Activated naive CD4-positive, alpha-beta T cell treated with anti-CD3 and anti-CD28 coated beads, Interleukin-2, amount 10 ng/mL, durations not matched to agents 7 days and 5 days (primary cell): ENCODE results near the gene ZNF202.

ENCODE experiments used
- CTCF ChIA-PET: fragments of 350-600 bp; sonication (Branson Sonifier 250); formaldehyde crosslinking; loops from one replicate; lab custom pipeline; 2021; ENCODE audit warnings: antibody characterized with exemption; lab: Charles Lee
- DNase-seq: peaks from one replicate; pipeline ENCODE4 v3.0.0-alpha.2; 2020
- H3K27ac Mint-ChIP-seq: one replicate; pipeline ENCODE4 v1.8.0; 2021; ENCODE audit warnings: mild to moderate bottlenecking, moderate library complexity, mixed read lengths
- H3K27me3 Mint-ChIP-seq: one replicate; pipeline ENCODE4 v1.8.0; 2021; ENCODE audit warnings: mild to moderate bottlenecking, mixed read lengths
- H3K36me3 Mint-ChIP-seq: one replicate; pipeline ENCODE4 v1.8.0; 2021; ENCODE audit warnings: mixed read lengths
- H3K4me1 Mint-ChIP-seq: one replicate; pipeline ENCODE4 v1.8.0; 2021; ENCODE audit warnings: mixed read lengths
- H3K4me3 Mint-ChIP-seq: one replicate; pipeline ENCODE4 v1.8.0; 2021; ENCODE audit warnings: mild to moderate bottlenecking, moderate library complexity, mixed read lengths
- H3K9me3 Mint-ChIP-seq: one replicate; pipeline ENCODE4 v1.8.0; 2021; ENCODE audit warnings: mixed read lengths

Gene ZNF202

GRCh38 chr11:123683428-123684170, 57.9 kb downstream of the ZNF202 start:
- Mint-ChIP-seq H3K9me3 (no peaks in the 10 kb centered on the region), H3K27ac (no peak overlapping the region), H3K27me3 (peaks cover 10% of the 10 kb centered on the region), H3K4me1 (peaks cover 12% of the 10 kb centered on the region), H3K36me3 (no peaks in the 10 kb centered on the region), H3K4me3 (no peak overlapping the region)
- CTCF ChIA-PET, result no interaction called here
- DNase-seq, result no peak

GRCh38 chr11:123682696-123683410, 58.6 kb downstream of the ZNF202 start:
- Mint-ChIP-seq H3K36me3 (no peaks in the 10 kb centered on the region), H3K27me3 (peaks cover 10% of the 10 kb centered on the region), H3K4me1 (peaks cover 12% of the 10 kb centered on the region), H3K4me3 (no peak overlapping the region), H3K9me3 (no peaks in the 10 kb centered on the region), H3K27ac (no peak overlapping the region)
- CTCF ChIA-PET, result no interaction called here
- DNase-seq, result no peak

GRCh38 chr11:123681030-123681429, 60.4 kb downstream of the ZNF202 start:
- Mint-ChIP-seq H3K9me3 (no peaks in the 10 kb centered on the region), H3K27me3 (peaks cover 10% of the 10 kb centered on the region), H3K36me3 (no peaks in the 10 kb centered on the region), H3K4me1 (peaks cover 12% of the 10 kb centered on the region), H3K27ac (peak overlapping the region; percentile 67), H3K4me3 (no peak overlapping the region)
- CTCF ChIA-PET, result interaction anchor here (0.7 to 1.0 kb wide), 2 partner anchors 25 to 29 kb away, joined by 4 to 5 read pairs; no protein-coding TSS in a partner anchor
- peak; percentile 29 for DNase-seq

GRCh38 chr11:123678246-123678645, 63.2 kb downstream of the ZNF202 start:
- H3K27ac Mint-ChIP-seq, result no peak overlapping the region
- H3K4me1 Mint-ChIP-seq, result peaks cover 12% of the 10 kb centered on the region
- CTCF ChIA-PET, result interaction anchor here (1.2 kb wide), 1 partner anchor 28 kb away, joined by 3 read pairs; no protein-coding TSS in a partner anchor
- H3K4me3 Mint-ChIP-seq, result no peak overlapping the region
- peaks cover 4% of the 10 kb centered on the region for H3K27me3 Mint-ChIP-seq
- DNase-seq, result no peak
- no peaks in the 10 kb centered on the region for H3K9me3 Mint-ChIP-seq
- no peaks in the 10 kb centered on the region for H3K36me3 Mint-ChIP-seq

GRCh38 chr11:123677510-123677909, 64.0 kb downstream of the ZNF202 start:
- Mint-ChIP-seq H3K4me3 (no peak overlapping the region), H3K27ac (no peak overlapping the region), H3K9me3 (no peaks in the 10 kb centered on the region), H3K4me1 (peaks cover 12% of the 10 kb centered on the region), H3K36me3 (no peaks in the 10 kb centered on the region), H3K27me3 (no peaks in the 10 kb centered on the region)
- CTCF ChIA-PET, result interaction anchor here (0.6 to 1.7 kb wide), 3 partner anchors 9 to 27 kb away, joined by 3 read pairs; no protein-coding TSS in a partner anchor
- DNase-seq, result no peak

- H3K4me3 Mint-ChIP-seq, result no peak overlapping the region
- no peaks in the 10 kb centered on the region for H3K9me3 Mint-ChIP-seq
- no peaks in the 10 kb centered on the region for H3K4me1 Mint-ChIP-seq
- DNase-seq, result no peak
- H3K27ac Mint-ChIP-seq, result no peak overlapping the region
- CTCF ChIA-PET, result no interaction called here
- H3K36me3 Mint-ChIP-seq, result no peaks in the 10 kb centered on the region
- H3K27me3 Mint-ChIP-seq, result no peaks in the 10 kb centered on the region
Measured at GRCh38 chr11:123674297-123674696, 67.2 kb downstream of the ZNF202 start.
